H1 (cell line): ENCODE measurements around the gene GALNT7. TPM values are rescaled to one million over a fixed set of nuclear protein-coding genes. Genes with fewer than 3 reads are reported as not detected.

Experiments used
- CTCF ChIA-PET: fragments of 300-600 bp; sonication (Branson Sonifier 250); formaldehyde crosslinking; loops from one replicate; lab custom pipeline; 2021; ENCODE audit not compliant: partially characterized antibody; lab: Charles Lee
- POLR2A ChIA-PET: fragments of 300-600 bp; sonication (Branson Sonifier 250); formaldehyde crosslinking; loops from one replicate; lab custom pipeline; 2021; ENCODE audit warnings: inconsistent platforms; ENCODE audit not compliant: partially characterized antibody; lab: Charles Lee
- DNase-seq, 2 experiments: peaks; one replicate each; pipeline versions ENCODE4 v3.0.0 to v3.0.0-alpha.2; 2010 to 2022; ENCODE audit warnings: low spot score in 2 of 2, low read depth in 1 of 2, mixed read lengths in 1 of 2
- FAIRE-seq: peaks from 2 replicates; lab custom pipeline; 2011; peaks lifted over from hg19 to GRCh38; lab: Jason Lieb, UNC
- H2AFZ ChIP-seq: 2 replicates; pipeline ENCODE4 v1.8.1; 2012; ENCODE audit warnings: low read length, inconsistent platforms
- H2AK5ac ChIP-seq: 2 replicates; pipeline ENCODE4 v1.6.1; 2013; ENCODE audit warnings: low read depth, low read length
- H2BK120ac ChIP-seq: replicated peaks from 2 replicates; pipeline ENCODE3; 2013; ENCODE audit warnings: low read depth, low read length, inconsistent platforms
- H2BK12ac ChIP-seq: 2 replicates; pipeline ENCODE4 v1.6.1; 2013; ENCODE audit warnings: low read depth, low read length
- H2BK15ac ChIP-seq: 2 replicates; pipeline ENCODE4 v1.6.1; 2013; ENCODE audit warnings: low read length
- H2BK20ac ChIP-seq: 2 replicates; pipeline ENCODE4 v1.6.1; 2013; ENCODE audit warnings: low read length
- H2BK5ac ChIP-seq: 2 replicates; pipeline ENCODE4 v1.6.1; 2013; ENCODE audit warnings: low read depth, low read length
- H3K14ac ChIP-seq: 2 replicates; pipeline ENCODE4 v1.6.1; 2013; ENCODE audit warnings: inconsistent platforms; ENCODE audit not compliant: insufficient read length
- H3K18ac ChIP-seq: 2 replicates; pipeline ENCODE4 v1.6.1; 2013; ENCODE audit warnings: low read length; ENCODE audit errors: extremely low read depth
- H3K23ac ChIP-seq: 2 replicates; pipeline ENCODE4 v1.6.1; 2013; ENCODE audit warnings: inconsistent platforms; ENCODE audit not compliant: insufficient read length
- H3K23me2 ChIP-seq: 2 replicates; pipeline ENCODE4 v1.6.1; 2013; ENCODE audit warnings: low read depth, low read length
- H3K27ac ChIP-seq: 2 replicates; pipeline ENCODE4 v1.6.1; 2011; ENCODE audit warnings: low read depth, low read length, inconsistent platforms
- H3K27me3 ChIP-seq, 4 experiments: replicated peaks in 1 of 4; 1 replicate in 1 of 4; 2 replicates in 3 of 4; pipeline versions ENCODE4 v1.6.1 to v1.8.1; 2011 to 2013; ENCODE audit warnings: low read length in 3 of 4, mild to moderate bottlenecking in 3 of 4, inconsistent platforms in 2 of 4, mixed read lengths in 2 of 4, moderate library complexity in 1 of 4; ENCODE audit not compliant: control insufficient read depth in 3 of 4, insufficient read depth in 3 of 4; ENCODE audit errors: extremely low read depth in 1 of 4
- H3K36me3 ChIP-seq, 4 experiments: 2 replicates each; pipeline versions ENCODE4 v1.6.1 to v1.8.1; 2011 to 2013; ENCODE audit warnings: mild to moderate bottlenecking in 4 of 4, low read length in 3 of 4, moderate library complexity in 2 of 4, control low read depth in 1 of 4, inconsistent platforms in 1 of 4; ENCODE audit not compliant: insufficient read depth in 4 of 4, control insufficient read depth in 2 of 4
- H3K4ac ChIP-seq: replicated peaks from 2 replicates; pipeline ENCODE3; 2013; ENCODE audit warnings: low read length, low read depth, mixed read lengths, inconsistent platforms; ENCODE audit not compliant: insufficient read length
- H3K4me1 ChIP-seq, 4 experiments: replicated peaks in 1 of 4; 1 replicate in 1 of 4; 2 replicates in 3 of 4; pipeline versions ENCODE4 v1.6.1 to v1.8.1; 2011 to 2013; ENCODE audit warnings: low read length in 3 of 4, inconsistent platforms in 2 of 4, mixed read lengths in 1 of 4; ENCODE audit not compliant: insufficient read depth in 4 of 4, control insufficient read depth in 3 of 4
- H3K4me2 ChIP-seq, 2 experiments: 2 replicates each; pipeline versions ENCODE4 v1.6.1 to v1.8.1; 2011 to 2013; ENCODE audit warnings: low read depth in 2 of 2, low read length in 2 of 2, control low read depth in 1 of 2, inconsistent platforms in 1 of 2, mild to moderate bottlenecking in 1 of 2; ENCODE audit not compliant: insufficient read depth in 1 of 2
- H3K4me3 ChIP-seq, 4 experiments: fragments of 200-600, 300-600 bp in 1 of 4; sonication (generic), shearing (Covaris generic), sonication (Bioruptor Twin) in 1 of 4; 2 replicates each; pipeline versions ENCODE4 v1.5.1 to v1.8.1; 2011 to 2016; ENCODE audit warnings: low read length in 4 of 4, low read depth in 3 of 4, control low read depth in 2 of 4, inconsistent platforms in 2 of 4, mild to moderate bottlenecking in 2 of 4, mixed read lengths in 1 of 4, moderate library complexity in 1 of 4; ENCODE audit not compliant: insufficient read depth in 2 of 4; ENCODE audit errors: extremely low read depth in 1 of 4
- H3K56ac ChIP-seq: replicated peaks from 2 replicates; pipeline ENCODE3; 2013; ENCODE audit warnings: low read depth, mild to moderate bottlenecking, mixed read lengths, low read length, inconsistent platforms; ENCODE audit not compliant: insufficient read length
- H3K79me1 ChIP-seq: 2 replicates; pipeline ENCODE4 v1.6.1; 2013; ENCODE audit warnings: low read depth, low read length, control low read depth
- H3K79me2 ChIP-seq, 2 experiments: 2 replicates each; pipeline versions ENCODE4 v1.6.1 to v1.8.1; 2012 to 2013; ENCODE audit warnings: low read length in 2 of 2, mild to moderate bottlenecking in 2 of 2, inconsistent platforms in 1 of 2; ENCODE audit not compliant: insufficient read depth in 2 of 2, control insufficient read depth in 1 of 2
- H3K9ac ChIP-seq, 4 experiments: replicated peaks in 1 of 4; 1 replicate in 1 of 4; 2 replicates in 3 of 4; pipeline versions ENCODE4 v1.6.1 to v1.8.1; 2011 to 2013; ENCODE audit warnings: low read depth in 3 of 4, low read length in 3 of 4, control low read depth in 2 of 4, mild to moderate bottlenecking in 2 of 4, moderate library complexity in 2 of 4, inconsistent platforms in 1 of 4; ENCODE audit errors: extremely low read depth in 1 of 4
- H3K9me3 ChIP-seq, 2 experiments: 2 replicates each; pipeline versions ENCODE4 v1.6.1 to v1.8.1; 2012 to 2013; ENCODE audit warnings: mild to moderate bottlenecking in 2 of 2, moderate library complexity in 2 of 2, control low read depth in 1 of 2, inconsistent platforms in 1 of 2, low read depth in 1 of 2, low read length in 1 of 2, mixed read lengths in 1 of 2; ENCODE audit not compliant: insufficient read depth in 2 of 2
- H4K20me1 ChIP-seq, 2 experiments: replicated peaks in 1 of 2; 2 replicates each; pipeline versions ENCODE3 to v1.8.1; 2011 to 2013; ENCODE audit warnings: inconsistent platforms in 2 of 2, low read length in 2 of 2, mild to moderate bottlenecking in 1 of 2; ENCODE audit not compliant: insufficient read depth in 2 of 2, control insufficient read depth in 1 of 2
- H4K5ac ChIP-seq: 2 replicates; pipeline ENCODE4 v1.6.1; 2013; ENCODE audit warnings: low read length, low read depth, mixed read lengths, inconsistent platforms; ENCODE audit not compliant: insufficient read length
- H4K8ac ChIP-seq: 2 replicates; pipeline ENCODE4 v1.8.0; 2013; ENCODE audit warnings: mild to moderate bottlenecking, moderate library complexity, low read length, inconsistent platforms; ENCODE audit not compliant: insufficient read depth; ENCODE audit errors: extremely low read depth
- H4K91ac ChIP-seq: replicated peaks from 2 replicates; pipeline ENCODE3; 2013; ENCODE audit warnings: low read length, mixed read lengths, inconsistent platforms; ENCODE audit not compliant: insufficient read length
- SP1 ChIP-seq: IDR thresholded peaks from 2 replicates; pipeline ENCODE4 v1.6.1; 2011; ENCODE audit warnings: low read depth, low read length
- TEAD4 ChIP-seq: IDR thresholded peaks from 2 replicates; pipeline ENCODE4 v1.6.1; 2012; ENCODE audit warnings: low read depth, low read length, inconsistent platforms, mixed read lengths
- WGBS, 2 experiments: shearing (Covaris generic) in 1 of 2; methylation state at CpG; one replicate each; pipeline versions ENCODE4 v1.1.6 to v1.1.7; 2013 to 2015; ENCODE audit warnings: low lambda C conversion rate in 2 of 2, mixed read lengths in 2 of 2, inconsistent platforms in 1 of 2, low coverage in 1 of 2, missing lambda C conversion rate in 1 of 2; ENCODE audit not compliant: insufficient replicate concordance in 2 of 2, insufficient coverage in 1 of 2, insufficient read length in 1 of 2; ENCODE audit errors: extremely low coverage in 1 of 2, missing lambda C conversion rate in 1 of 2; 5-methylcytosine and 5-hydroxymethylcytosine counted together
- polyA plus RNA-seq, 7 experiments: library from polyadenylated mRNA; depleted of rRNA in 3 of 7; stranded (reverse) in 5 of 7; unstranded in 2 of 7; fragments of >200 nt in 5 of 7; fragments of 200-250 nt in 2 of 7; gene quantifications; 1 replicate in 5 of 7; 2 replicates in 1 of 7; 4 replicates in 1 of 7; pipeline versions ENCODE4 v1.2.1 to v1.2.3, GENCODE V29; 2011 to 2013; ENCODE audit warnings: missing spikeins in 2 of 7, mixed read lengths in 2 of 7
- total RNA-seq: library from RNA; stranded (reverse); fragmentation: NEBNext Ultra II Directional; extraction: Animal tissue kit (Norgen Biotek cat#: 25700); gene quantifications from 2 replicates; pipeline ENCODE4 v1.2.1, GENCODE V29; 2021

The GALNT7 gene
- total and polyA plus RNA-seq, 2 of the 8 experiments (the other 6 are each of a cell fraction or from before 2014, with no cell fraction given): 22.4 to 85.5 TPM

DNA sequence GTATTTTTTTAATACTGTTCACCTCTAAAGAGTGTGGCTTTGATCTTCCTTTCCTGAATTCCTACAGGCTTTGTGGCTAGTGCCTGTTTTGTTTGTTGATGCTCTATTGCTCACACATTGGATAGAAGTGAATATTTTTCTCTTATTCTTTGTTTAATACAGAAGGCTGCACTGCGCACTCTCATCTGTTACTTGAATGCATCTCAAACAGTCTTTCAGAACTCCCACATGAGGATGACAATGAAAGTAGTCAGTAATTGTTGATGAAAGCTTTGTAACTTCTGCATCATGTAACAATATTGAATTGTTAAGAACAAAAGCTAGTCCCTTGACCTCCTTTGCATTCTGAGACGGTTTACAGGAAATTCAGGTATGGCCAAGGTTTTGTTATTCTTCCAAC, 29.1 kb upstream of the GALNT7 start:
- Histone ChIP-seq H3K23me2 (no peaks in the 10 kb centered on the region), H4K8ac (no peak overlapping the region), H2AFZ (no peak overlapping the region), H3K27me3 (no peaks in the 10 kb centered on the region), H2BK120ac (no peak overlapping the region), H3K4me2 (no peak overlapping the region), H3K56ac (no peak overlapping the region), H3K4me3 (no peak overlapping the region), H3K9ac (no peak overlapping the region), H3K79me1 (no peaks in the 10 kb centered on the region), H3K4me1 (peaks cover 0 to 5% (median 0%) of the 10 kb centered on the region in 4 experiments; a peak in 3 of 7 replicates), H4K5ac (no peak overlapping the region), H3K4ac (no peak overlapping the region), H3K36me3 (no peaks in the 10 kb centered on the region; a peak in 1 of 8 replicates), H2AK5ac (no peak overlapping the region), H2BK15ac (no peak overlapping the region), H2BK5ac (no peak overlapping the region), H3K18ac (no peak overlapping the region), H4K91ac (no peak overlapping the region), H3K9me3 (no peaks in the 10 kb centered on the region), H4K20me1 (no peaks in the 10 kb centered on the region), H2BK20ac (no peak overlapping the region), H3K27ac (no peak overlapping the region), H2BK12ac (no peak overlapping the region), H3K79me2 (no peaks in the 10 kb centered on the region), H3K14ac (no peak overlapping the region), H3K23ac (no peak overlapping the region)
- 33% methylated on average over 2 of the region's 2 CpGs; no CpG with 5 or more reads in 1 of the 2 experiments for WGBS, 2 experiments
- peak; percentile 19 for FAIRE-seq
- ChIA-PET POLR2A (no interaction called here), CTCF (no interaction called here)
- no peak for DNase-seq
- TF ChIP-seq TEAD4: no peak
- no peak for TF ChIP-seq SP1
